Endothelial cell (in vitro differentiated cells): ENCODE measurements around the gene TMEM223. TPM values are rescaled to one million over a fixed set of nuclear protein-coding genes. Genes with fewer than 3 reads are reported as not detected.
A peak's percentile ranks its signal among the peaks of the same experiment; 100 is the strongest.

Experiments used
- DNase-seq: peaks from one replicate; pipeline ENCODE4 v3.0.0; 2021; ENCODE audit warnings: low spot score
- H3K27ac Mint-ChIP-seq: one replicate; pipeline ENCODE4 v1.8.0; 2021; ENCODE audit warnings: mixed read lengths, inconsistent platforms; ENCODE audit not compliant: unreplicated experiment
- H3K27me3 Mint-ChIP-seq: one replicate; pipeline ENCODE4 v1.8.0; 2021; ENCODE audit warnings: mild to moderate bottlenecking, moderate library complexity, mixed read lengths, inconsistent platforms; ENCODE audit not compliant: unreplicated experiment
- H3K36me3 Mint-ChIP-seq: one replicate; pipeline ENCODE4 v1.8.0; 2021; ENCODE audit warnings: mild to moderate bottlenecking, low read depth, mixed read lengths, inconsistent platforms; ENCODE audit not compliant: unreplicated experiment
- H3K4me1 Mint-ChIP-seq: one replicate; pipeline ENCODE4 v1.8.0; 2021; ENCODE audit warnings: mild to moderate bottlenecking, mixed read lengths, inconsistent platforms; ENCODE audit not compliant: unreplicated experiment
- H3K4me3 Mint-ChIP-seq: one replicate; pipeline ENCODE4 v1.8.0; 2021; ENCODE audit warnings: mild to moderate bottlenecking, mixed read lengths, inconsistent platforms; ENCODE audit not compliant: unreplicated experiment
- H3K9me3 Mint-ChIP-seq: one replicate; pipeline ENCODE4 v1.8.0; 2021; ENCODE audit warnings: mixed read lengths, inconsistent platforms; ENCODE audit not compliant: unreplicated experiment
- CTCF ChIP-seq: fragments of 200-600 bp; sonication (generic); IDR thresholded peaks from one replicate; pipeline ENCODE4 v1.5.0; 2021; ENCODE audit warnings: antibody characterized with exemption; ENCODE audit not compliant: unreplicated experiment
- total RNA-seq: library from RNA; stranded (reverse); fragmentation: NEBNext Ultra II Directional; extraction: Animal tissue kit (Norgen Biotek cat#: 25700); gene quantifications from one replicate; pipeline ENCODE4 v1.2.1, GENCODE V29; 2021; ENCODE audit not compliant: unreplicated experiment

Gene TMEM223
- total RNA-seq, 1 donor from 2014 or later = 13.9 TPM

- H3K36me3 Mint-ChIP-seq = peaks cover 61% of the 10 kb centered on the region
- peaks cover 5% of the 10 kb centered on the region for H3K27me3 Mint-ChIP-seq
These were observed 7.7 kb upstream of the TMEM223 start for GRCh38 chr11:62799486-62799885.

DNA sequence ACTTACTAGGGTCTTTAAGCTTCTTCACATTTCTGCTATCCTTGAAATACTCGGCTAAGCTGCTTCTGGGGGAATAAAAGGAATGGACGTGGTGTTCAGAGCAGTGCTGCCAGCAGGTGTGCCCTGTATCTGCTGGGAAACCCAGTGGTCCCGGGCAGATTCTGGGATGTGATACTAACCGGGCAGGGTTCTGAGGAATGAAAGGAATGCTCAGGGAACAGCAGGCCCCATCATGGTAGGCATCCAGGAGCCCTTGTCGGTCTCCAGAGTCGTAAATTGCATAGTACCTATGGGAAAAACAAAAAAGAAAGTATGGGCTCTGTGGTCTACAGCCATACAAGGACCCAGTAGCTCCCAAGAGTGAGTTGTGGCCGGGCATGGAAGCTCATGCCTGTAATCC is 4.5 kb upstream of the TMEM223 start:
- no peaks in the 10 kb centered on the region for H3K9me3 Mint-ChIP-seq
- H3K4me3 Mint-ChIP-seq = peak overlapping the region; percentile 31
- no peak for DNase-seq
- no peak overlapping the region for H3K27ac Mint-ChIP-seq
- H3K27me3 Mint-ChIP-seq = peaks cover 12% of the 10 kb centered on the region
- peaks cover 53% of the 10 kb centered on the region for H3K36me3 Mint-ChIP-seq
- TF ChIP-seq CTCF = no peak
- H3K4me1 Mint-ChIP-seq = peaks cover 8% of the 10 kb centered on the region

More at GRCh38 chr11:62799486-62799885, 7.7 kb upstream of the TMEM223 start:
- H3K27ac Mint-ChIP-seq = no peak overlapping the region
- peaks cover 8% of the 10 kb centered on the region for H3K4me1 Mint-ChIP-seq
- peak overlapping the region; percentile 72 for H3K4me3 Mint-ChIP-seq
- DNase-seq = no peak
- no peak for TF ChIP-seq CTCF
- H3K9me3 Mint-ChIP-seq = no peaks in the 10 kb centered on the region

DNA sequence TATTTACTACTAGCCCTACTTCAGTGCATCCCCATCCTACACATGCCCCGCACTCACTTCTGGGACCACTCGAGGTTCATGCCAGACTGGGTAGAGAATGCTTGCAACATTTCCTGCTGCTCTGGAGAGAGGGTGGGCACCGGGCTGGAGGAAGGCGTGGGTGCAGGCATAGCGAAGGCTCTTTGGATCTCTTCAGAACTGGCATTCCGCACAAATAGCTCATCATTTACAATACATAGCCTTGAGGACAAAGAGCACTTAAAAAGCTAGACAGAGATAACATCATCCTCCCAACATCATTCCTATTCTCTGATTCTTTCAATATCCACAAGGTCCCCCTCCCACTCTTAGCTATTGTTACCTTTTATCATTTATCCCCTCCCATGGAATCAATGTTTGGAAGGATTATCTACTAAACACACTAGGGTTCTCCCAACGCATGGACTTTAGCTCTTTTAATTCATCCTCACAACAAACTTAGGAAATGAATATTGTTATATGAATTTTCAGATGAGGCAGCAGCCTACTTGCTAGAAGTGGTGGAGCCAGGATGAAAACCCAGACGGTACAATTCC is 2.5 kb upstream of the TMEM223 start:
- peak overlapping the region; percentile 52 for H3K27ac Mint-ChIP-seq
- peaks cover 54% of the 10 kb centered on the region for H3K36me3 Mint-ChIP-seq
- H3K27me3 Mint-ChIP-seq = peaks cover 18% of the 10 kb centered on the region
- DNase-seq = no peak
- TF ChIP-seq CTCF = no peak
- H3K4me1 Mint-ChIP-seq = peaks cover 17% of the 10 kb centered on the region
- H3K9me3 Mint-ChIP-seq = no peaks in the 10 kb centered on the region
- H3K4me3 Mint-ChIP-seq = peak overlapping the region; percentile 59

- Mint-ChIP-seq H3K4me3 (peak overlapping the region; percentile 88), H3K27me3 (peaks cover 12% of the 10 kb centered on the region), H3K9me3 (no peaks in the 10 kb centered on the region), H3K36me3 (peaks cover 42% of the 10 kb centered on the region), H3K27ac (peak overlapping the region; percentile 85), H3K4me1 (peaks cover 20% of the 10 kb centered on the region)
- no peak for DNase-seq
- TF ChIP-seq CTCF = no peak
These were observed 383 bp upstream of the TMEM223 start for GRCh38 chr11:62792202-62792575.

- DNase-seq = no peak
- Mint-ChIP-seq H3K4me1 (peaks cover 24% of the 10 kb centered on the region), H3K4me3 (peak overlapping the region; percentile 71), H3K27ac (no peak overlapping the region), H3K36me3 (peaks cover 27% of the 10 kb centered on the region), H3K9me3 (no peaks in the 10 kb centered on the region), H3K27me3 (peaks cover 12% of the 10 kb centered on the region)
- no peak for TF ChIP-seq CTCF
These were observed 2.2 kb downstream of the TMEM223 start for GRCh38 chr11:62789576-62789975.
